Suprapubic skin (tissue), 4 donors: ENCODE data around the gene PRSS8.

Experiments
- EP300 ChIP-seq: sonication (generic); formaldehyde crosslinking; IDR thresholded peaks from one replicate; pipeline ENCODE4 v1.6.1; 2017; ENCODE audit warnings: antibody characterized with exemption
- POLR2A ChIP-seq, 2 donors: fragments of 450-650 bp; IDR thresholded peaks; one replicate each; pipeline ENCODE4 v1.6.1; 2017; ENCODE audit warnings: antibody characterized with exemption in 2 of 2, mild to moderate bottlenecking in 2 of 2, moderate library complexity in 2 of 2
- POLR2AphosphoS5 ChIP-seq, 3 donors: sonication (generic); formaldehyde crosslinking; IDR thresholded peaks; one replicate each; pipeline ENCODE4 v1.6.1; 2017; ENCODE audit warnings: antibody characterized with exemption in 3 of 3
- TF ChIP-seq, protein P1 (sequence below), 2 donors: fragments of 200-600 bp in 1 of 2; fragments of 450-650 bp in 1 of 2; sonication (generic) in 1 of 2; IDR thresholded peaks; one replicate each; pipeline ENCODE4 v1.5.1; 2016 to 2019; ENCODE audit warnings: antibody characterized with exemption in 2 of 2, mild to moderate bottlenecking in 1 of 2, moderate library complexity in 1 of 2

GRCh38 chr16:31131416-31131815 is 4.1 kb downstream of the PRSS8 start:
- TF ChIP-seq POLR2A (IDR thresholded peaks at IDR 0.05) (no peak), POLR2AphosphoS5 (IDR thresholded peaks at IDR 0.05) (no peak), EP300 (no peak)
- TF ChIP-seq, protein P1, sequence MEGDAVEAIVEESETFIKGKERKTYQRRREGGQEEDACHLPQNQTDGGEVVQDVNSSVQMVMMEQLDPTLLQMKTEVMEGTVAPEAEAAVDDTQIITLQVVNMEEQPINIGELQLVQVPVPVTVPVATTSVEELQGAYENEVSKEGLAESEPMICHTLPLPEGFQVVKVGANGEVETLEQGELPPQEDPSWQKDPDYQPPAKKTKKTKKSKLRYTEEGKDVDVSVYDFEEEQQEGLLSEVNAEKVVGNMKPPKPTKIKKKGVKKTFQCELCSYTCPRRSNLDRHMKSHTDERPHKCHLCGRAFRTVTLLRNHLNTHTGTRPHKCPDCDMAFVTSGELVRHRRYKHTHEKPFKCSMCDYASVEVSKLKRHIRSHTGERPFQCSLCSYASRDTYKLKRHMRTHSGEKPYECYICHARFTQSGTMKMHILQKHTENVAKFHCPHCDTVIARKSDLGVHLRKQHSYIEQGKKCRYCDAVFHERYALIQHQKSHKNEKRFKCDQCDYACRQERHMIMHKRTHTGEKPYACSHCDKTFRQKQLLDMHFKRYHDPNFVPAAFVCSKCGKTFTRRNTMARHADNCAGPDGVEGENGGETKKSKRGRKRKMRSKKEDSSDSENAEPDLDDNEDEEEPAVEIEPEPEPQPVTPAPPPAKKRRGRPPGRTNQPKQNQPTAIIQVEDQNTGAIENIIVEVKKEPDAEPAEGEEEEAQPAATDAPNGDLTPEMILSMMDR (IDR thresholded peaks at IDR 0.05), result no peak
